HPDE6-E6E7 (cell line): ENCODE data around the gene RSRC1.
"Not testable (repeated sequence)": the region's sequence is repeated elsewhere in the genome, so short reads cannot be mapped to it uniquely, and the experiment has no call there.

ENCODE experiments used
- DNase-seq: peaks from one replicate; pipeline ENCODE4 v3.0.0; 2011; ENCODE audit warnings: missing footprints; ENCODE audit errors: extremely low spot score

The RSRC1 gene

DNA sequence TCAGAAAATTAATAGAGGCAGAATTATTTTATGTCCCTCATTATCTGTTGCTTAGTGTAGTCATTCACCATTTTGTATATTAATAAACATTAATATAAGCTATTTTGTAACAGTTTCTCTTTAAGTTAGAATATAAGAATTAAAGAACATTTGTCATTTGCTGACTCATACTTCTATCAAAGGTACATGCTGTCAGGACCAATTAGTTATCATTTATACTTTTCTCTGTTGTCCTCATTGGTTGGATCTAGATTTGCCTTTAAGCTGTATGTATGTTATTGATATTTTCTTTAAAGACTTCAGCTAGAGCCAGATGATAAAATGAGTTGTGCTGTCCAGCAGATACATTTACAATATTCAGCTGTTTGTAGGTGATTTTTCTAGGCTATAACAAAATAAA lies 292.7 kb downstream of the RSRC1 start:
- no peak for DNase-seq

DNA sequence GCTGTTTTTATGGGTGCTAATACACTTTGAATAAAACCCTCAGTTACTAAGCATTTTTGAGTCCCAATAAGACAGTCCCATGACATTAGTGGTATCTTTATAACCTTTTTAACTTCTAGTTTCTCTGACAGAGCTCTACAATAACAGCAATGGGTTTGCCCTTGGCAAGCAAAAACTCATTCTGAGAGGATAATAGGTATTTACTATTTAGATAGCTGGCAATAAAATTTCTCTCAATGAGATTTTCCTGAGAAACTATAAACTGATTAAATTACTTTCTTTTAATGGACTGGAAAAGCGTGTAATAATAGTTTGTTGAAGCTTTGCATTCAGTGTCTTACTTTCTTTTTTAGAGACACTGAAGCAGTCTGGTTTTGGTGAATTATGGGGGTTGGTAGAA lies 293.1 kb downstream of the RSRC1 start:
- no peak for DNase-seq

DNA sequence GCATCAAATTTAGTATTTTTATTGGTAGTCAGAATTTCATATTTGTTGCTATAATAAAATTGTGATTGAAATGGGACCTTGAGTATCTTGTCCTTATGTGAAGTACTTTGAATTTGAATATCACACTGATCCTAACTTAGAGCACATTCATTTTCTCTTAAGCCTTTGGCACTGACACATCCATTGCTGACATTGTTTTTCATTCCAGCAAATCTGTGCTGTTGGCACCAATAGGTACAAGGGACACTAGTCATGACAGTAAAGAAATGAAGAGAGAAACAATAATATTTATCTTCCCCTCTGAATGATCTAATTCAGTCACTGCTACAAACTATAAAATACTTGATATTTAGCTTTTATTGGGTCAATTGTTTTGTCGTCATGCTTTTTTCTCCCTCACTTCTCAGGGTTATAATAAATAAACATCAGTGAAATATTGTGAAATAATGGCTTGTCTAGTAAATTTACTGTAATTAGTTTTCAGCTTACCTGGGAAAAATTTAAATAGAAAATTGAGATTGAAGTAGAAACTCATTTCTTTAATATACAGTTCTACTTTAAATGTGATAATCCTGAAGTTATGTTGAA lies 294.3 kb downstream of the RSRC1 start:
- DNase-seq, result no peak

DNA sequence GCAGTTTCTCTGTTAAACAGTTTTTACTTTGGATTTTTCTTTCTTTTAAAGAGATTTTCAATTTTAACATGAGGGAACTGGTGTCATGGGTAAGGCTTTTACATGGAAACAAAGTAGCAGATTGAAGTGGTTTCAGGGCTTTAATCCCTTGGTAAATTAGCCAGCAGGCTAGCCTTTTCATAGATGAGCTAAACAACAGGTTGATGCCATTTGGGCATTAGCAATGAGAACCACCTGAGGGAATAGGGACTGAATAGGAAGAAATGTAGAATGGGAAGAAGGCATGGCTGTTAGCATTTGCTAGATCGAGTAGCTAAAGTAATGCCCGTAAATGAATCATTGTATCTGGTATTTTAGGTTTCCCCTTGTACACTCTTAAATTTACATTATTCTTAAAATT lies 295.6 kb downstream of the RSRC1 start:
- DNase-seq, result no peak

DNA sequence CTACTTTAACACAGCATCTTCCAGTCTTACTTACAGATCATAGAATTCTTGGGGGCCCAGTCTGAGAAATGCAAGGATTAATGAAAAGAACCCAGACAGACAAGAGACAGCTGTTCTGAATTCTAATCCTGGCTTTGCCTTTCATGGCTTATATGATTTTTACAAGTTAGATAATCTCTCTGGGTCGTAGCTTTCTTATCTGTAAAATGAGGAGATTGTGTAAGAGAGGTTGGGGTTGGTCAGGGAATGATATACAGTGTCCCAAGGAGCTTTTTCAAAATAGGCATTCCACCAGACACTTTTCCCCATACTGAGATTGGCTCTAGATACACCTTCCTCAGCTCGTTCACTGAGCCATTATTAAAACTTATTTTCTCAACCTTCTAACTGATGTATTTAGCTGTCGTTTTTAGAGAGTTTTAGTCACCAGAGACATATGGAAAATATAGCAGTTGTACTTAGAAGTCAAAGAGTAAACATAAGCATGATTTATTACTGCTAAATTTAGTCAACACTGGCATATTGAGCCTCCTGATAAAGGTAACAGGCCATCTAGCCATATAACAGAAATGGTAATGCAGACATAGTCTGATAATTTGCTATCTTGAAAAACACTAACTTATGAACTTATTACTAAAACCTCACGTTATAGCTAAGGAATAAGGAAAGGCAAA lies 298.1 kb downstream of the RSRC1 start:
- no peak for DNase-seq

DNA sequence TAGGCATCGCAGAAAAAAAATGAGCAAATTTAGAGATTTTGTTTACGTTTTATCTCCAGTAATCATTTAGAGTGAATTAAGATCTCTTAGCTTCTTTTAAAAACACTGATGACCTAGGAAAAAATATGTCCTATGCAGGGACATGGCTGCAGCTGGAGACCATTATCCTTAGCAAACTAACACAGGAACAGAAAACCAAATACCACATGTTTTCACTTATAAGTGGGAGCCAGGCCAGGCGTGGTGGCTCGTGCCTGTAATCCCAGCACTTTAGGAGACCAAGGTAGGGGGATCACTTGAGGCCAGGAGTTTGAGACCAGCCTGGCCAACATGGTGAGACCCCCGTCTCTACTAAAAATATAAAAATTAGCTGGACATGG lies 298.6 kb downstream of the RSRC1 start:
- not testable (repeated sequence) for DNase-seq

DNA sequence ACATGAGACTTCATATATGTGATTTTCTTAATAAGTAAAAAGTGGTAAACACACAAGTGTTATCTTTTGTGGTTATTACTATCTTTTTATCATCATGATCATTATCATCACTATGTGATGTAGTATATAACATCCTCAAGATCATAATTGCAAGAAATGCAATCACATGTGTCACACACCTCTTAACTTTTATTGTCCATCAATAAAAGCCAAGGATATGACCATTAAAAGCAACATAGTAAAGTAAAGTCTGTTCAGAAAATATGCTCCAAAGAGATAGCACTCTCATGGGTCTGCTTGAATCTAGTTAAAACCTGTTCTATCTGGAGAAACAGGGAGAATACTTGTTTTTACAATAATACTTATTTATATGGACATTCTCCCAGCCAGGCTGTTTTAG lies 308.1 kb downstream of the RSRC1 start:
- DNase-seq, result no peak

DNA sequence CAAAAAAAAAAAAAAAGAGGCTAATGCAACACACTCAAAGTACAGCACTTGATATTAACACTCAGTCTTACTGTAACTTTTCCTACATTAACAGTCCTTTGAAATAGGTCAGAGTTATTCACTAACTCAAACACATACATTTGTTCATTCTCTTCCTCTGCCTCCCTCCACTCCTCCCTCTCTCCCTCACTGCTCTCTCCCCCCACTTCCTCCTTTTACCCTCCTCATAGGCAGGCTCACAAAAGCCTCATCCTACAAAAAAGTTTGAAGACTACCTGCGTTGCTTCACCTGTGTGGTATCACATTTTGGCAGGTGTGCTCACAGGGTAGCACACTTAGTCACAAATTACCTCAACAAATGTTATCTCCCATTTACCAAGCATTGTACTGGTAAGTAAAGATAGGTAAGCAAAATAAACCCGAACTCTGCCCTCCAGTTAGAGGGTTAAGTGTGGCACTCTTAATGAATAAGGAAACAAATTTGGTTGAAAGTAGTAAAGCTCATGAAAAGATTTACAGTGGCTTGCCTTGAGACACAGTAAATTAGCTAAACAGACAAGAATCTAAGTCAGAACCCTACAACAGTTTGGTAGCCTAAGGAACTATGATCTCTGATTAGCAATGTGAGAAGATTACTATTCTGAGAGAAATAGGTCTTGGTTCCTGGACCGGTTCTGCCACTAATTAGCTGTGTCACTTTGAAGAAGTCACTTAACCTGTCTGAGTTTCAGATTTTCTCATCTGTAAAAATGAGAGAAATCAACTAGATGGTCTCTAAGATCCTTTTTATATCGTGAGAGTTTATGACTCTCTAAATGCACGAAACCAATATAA lies 310.1 kb downstream of the RSRC1 start:
- no peak for DNase-seq

DNA sequence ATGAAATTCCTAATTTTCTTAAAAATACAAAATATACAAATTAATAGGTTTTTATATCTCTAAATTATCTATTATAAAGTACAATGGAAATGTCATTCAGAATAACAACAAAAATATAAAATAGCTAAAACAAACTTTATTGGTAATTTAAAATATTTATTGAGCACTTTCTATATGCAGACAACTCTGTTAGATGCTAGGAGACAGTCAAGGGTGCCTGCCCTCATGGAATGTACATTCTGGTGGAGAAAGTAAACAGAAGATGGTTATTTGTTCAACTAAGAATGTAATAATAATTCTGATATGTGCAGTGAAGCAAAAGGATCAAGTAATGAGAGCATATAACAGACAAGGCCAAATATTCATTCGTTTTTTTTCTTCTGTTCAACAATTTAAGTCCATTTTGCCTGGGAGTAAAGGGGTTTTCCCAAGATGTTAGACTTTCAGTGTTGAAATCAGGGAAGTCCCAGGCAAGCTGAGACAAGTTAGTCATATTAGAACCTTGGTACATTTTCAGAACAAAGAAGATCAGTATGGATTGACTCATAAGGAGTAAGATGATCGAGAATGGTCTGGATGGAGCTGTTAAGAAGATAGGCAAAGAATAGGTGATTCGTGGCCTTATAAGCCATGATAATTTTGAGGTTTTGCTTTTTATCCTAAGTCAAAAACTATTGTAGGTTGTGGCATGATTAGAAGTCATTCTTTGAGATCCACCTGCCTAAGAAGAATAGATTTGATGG lies 310.9 kb downstream of the RSRC1 start:
- peak; percentile 54 for DNase-seq

DNA sequence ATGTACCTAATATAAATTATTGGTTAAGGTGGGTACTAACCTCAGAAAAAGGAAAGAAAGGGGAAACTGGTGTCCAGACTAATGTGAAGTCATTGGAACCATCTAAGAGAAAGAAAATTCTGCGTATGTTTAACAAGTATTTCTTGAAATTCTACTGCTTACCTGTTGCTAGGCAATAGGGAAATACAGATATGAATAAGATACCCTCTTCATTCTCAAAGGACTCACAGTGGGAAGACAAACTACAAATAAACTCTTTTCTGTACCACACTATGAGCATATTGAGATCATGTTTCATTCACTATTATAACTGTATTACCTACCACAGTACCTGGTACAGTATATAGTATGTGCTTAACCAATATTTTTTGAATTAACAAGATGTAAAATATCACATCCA lies 320.6 kb downstream of the RSRC1 start:
- no peak for DNase-seq

DNA sequence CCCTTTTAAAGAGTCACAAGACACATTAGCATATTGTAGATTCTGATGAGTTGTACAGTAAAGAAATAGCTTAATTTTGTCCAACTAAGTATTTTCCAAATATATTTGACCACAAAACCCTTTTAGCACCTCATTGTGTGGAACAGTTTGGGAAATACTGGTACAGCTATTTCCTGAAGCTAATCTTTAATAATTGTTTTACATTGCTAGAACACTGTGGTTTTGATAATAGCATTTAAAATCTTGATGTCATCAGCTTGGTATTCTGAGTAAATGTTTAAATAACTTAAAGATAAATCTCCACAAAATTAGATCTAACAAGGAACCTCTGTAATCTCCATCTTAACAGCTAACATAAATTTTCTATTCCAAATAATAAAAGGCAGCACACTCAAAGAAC lies 321.1 kb downstream of the RSRC1 start:
- DNase-seq, result no peak

DNA sequence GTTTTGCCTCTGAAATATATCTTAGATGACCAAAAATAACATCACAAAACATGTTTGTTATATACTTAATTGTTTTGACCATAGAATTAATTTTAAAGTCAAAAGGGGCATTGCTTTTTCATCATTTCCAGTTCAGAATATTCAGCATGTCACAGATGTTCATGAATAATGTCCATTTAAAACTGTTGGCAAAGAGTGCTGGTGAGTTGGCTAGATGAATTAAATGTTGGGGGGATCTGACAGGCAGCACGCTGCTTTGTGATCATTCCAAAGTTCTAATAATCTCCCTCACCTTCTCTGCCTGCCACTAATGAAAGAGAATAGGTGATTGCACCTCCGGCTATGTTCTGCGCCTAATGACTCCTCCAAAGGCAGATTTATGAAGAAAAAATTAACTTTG lies 321.9 kb downstream of the RSRC1 start:
- no peak for DNase-seq

DNA sequence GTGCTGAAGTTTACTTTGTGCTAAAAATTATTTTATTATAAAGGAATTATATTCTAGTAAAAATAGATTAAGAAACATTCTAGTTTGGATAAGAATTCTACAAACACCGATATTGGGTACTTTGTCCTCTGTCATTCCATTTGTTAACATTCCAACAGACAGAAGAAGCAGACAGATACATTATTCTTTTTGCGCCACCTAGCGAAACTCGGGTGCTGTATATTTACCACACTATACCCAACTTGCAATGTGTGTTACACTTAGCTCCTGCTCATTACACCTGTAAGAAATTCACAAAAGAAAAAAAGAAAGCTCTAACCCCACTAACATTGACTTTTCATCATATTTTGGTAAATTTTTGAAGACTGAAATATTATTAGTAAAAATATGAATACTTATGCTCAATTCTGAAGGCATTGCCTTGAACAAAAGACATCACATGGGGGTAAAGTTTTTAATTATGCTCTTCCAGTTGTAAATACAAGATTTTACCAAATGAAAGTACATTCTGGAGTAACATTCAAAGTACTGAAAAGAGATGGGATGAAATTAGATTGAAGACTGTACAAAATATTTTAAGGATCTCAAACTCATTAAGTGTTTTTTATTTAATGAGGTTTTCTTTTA lies 324.6 kb downstream of the RSRC1 start:
- DNase-seq, result peak; percentile 9

DNA sequence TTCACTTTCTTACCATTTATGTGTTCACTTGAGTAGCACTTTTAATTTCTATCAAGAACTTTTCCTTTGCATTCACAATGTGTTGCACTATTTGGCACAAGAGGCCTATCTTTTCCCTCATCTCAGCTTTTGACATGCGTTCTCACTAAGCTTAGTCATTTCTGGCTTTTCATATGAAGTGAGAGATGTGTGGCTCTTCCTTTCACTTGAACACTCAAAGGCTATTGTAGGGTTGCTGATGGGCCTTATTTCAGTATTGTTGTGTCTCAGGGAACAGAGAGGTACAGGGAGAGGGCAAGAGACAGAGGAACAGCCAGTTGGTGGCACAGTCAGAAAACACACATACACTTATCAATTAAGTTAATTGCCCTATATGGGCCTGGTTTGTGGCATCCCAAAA lies 333.7 kb downstream of the RSRC1 start:
- DNase-seq, result no peak

DNA sequence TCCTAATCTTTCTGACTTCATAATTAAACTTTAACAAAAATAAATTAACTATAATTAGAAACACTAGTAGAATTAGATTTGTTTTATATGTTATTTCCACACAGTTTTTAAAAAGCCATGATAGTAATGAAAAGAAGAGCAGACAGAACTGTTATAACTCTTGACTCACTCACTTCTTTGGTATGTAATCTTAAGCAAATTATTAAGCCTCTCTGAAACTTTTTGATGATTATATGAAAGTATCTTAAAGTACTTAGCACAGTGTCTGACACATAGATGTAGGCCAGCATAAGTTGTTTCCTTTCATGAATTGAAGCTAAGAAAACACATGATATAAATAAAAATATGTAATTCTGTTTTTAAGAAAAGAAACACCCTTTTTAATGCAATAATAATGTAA lies 337.5 kb downstream of the RSRC1 start:
- DNase-seq, result no peak

DNA sequence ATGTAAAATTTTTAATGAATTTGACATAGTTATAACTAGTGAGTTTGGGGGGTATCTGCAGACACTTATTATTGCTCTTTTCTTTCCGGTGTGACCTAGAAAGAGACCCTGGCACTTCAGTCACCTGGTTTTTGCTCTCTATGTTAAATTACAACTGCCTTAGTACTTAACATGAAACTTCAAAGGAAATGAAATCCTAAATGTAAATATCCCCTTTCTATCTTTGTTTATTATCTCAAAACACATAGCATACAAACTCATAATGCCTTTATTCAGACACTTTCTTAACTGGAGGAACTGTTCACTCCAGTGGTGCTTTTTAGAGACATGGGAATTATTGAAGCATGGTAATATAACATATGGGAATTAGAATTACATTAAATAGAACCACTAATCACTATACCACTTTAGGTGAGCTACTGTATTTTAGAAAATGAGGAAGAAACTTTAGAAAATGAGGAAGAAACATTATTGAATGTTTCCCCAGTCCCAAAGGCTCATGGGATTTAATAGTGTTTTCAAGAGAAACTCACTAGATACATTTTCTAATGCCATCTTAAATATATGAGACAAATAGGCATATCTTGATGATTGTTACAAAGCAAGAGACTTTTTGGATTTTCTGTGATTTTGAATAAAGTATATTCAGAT lies 341.6 kb downstream of the RSRC1 start:
- no peak for DNase-seq

DNA sequence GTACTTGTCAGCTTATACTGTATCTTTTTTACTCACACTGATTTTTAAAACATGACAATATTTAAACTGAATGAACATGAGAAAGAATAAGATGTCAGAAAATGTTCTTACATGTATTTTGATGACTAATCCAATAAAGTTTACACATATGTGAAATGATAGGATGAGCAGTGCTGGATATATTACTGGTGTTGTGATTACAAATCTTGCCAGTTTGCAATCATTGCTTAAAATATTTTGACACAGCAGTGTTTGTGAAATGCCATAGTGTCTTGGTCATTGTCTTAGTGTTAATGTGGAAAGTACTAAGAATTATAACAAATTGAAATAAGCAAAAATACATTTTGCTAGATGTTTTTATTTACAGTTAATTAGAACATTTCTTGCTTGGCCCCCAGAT lies 342.4 kb downstream of the RSRC1 start:
- no peak for DNase-seq

DNA sequence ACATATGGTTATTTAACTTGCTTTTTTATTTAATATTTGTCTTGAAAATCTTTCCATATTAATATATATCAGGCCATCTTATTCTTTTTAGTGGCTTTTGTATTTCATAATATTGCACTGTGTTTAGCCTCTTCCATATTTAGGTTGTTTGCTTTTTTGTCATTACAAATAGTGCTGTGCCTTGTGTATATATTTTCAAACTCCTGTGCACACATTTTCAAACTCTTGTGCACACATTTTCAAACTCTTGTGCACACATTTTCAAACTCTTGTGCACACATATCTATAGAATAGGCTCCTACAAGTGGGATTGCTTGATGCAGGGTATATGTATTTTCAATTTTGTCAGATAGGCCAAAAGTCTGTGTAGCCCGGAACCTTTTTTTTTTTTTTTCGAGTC lies 343.1 kb downstream of the RSRC1 start:
- no peak for DNase-seq

DNA sequence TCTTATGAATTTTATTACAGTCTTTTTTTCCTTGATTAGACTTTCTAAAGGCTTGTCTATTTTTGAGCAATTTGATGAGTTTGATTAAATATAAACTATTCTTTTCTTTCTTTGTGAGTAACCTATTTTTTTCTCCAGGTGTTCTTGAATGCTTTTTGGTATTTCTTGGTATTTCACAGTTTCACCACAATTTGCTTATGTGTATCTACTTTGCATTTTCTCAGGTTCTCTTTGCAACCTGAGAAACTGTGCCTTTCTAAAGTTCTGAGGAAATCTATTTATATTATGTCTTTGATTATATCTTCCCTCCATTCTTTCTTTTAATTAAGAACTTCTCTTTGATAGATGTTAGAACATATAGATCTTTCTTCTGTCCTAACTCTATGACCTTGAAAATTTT lies 344.0 kb downstream of the RSRC1 start:
- DNase-seq, result no peak

DNA sequence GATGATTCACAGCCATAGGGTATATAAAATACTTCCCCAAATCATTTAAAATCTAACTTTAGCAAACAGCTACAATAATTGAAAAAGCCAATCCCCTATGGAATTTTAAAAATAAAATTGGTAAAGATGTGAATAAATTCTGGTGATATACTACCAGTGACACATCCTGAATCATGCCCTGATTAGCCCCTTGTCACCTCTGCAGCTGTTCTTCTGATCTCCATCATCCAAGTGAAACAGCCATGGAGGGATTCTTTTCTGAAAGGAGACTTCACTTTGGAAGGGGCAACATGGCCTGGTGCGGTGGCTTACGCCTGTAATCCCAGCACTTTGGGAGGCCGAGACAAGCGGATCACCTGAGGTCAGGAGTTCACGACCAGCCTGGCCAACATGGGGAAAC lies 345.5 kb downstream of the RSRC1 start:
- DNase-seq, result no peak

DNA sequence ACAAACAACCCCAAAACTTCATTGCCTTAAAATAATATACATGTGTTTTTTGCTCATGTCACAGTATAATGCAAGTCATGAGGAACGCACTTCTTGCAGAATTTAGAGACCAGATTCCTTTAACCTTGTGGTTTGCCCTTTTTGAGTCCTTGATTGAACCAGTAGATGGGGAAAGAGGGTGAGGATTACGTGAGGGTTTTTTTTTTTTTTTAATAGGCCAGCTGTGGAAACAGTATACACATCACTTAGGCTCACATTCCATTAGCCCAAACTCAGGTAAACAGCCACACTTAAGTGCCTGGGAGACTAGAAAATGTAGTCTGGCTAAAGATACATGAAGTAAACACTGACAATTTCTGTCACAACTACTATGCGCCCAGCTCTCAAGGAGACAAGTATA lies 346.2 kb downstream of the RSRC1 start:
- DNase-seq, result no peak
